Measurements from ENCODE around the gene ANKRD11. TPM values are rescaled to one million over a fixed set of nuclear protein-coding genes. Genes with fewer than 3 reads are reported as not detected.
A peak's percentile ranks its signal among the peaks of the same experiment; 100 is the strongest.

The ANKRD11 gene
- total RNA-seq, 1 donor from 2014 or later = 367 TPM

- H3K9me3 Mint-ChIP-seq (ENCODE audit: unreplicated experiment) = peaks cover 34% of the 10 kb centered on the region
- DNase-seq = no peak
- H3K36me3 Mint-ChIP-seq (ENCODE audit: unreplicated experiment) = no peaks in the 10 kb centered on the region
- H3K27ac Mint-ChIP-seq (ENCODE audit: unreplicated experiment) = peak overlapping the region; percentile 66
- peaks cover 42% of the 10 kb centered on the region for H3K4me1 Mint-ChIP-seq (ENCODE audit: low read depth, unreplicated experiment)
- H3K4me3 Mint-ChIP-seq (ENCODE audit: unreplicated experiment) = no peak overlapping the region
- TF ChIP-seq CTCF (IDR thresholded peaks at IDR 0.05; ENCODE audit: partially characterized antibody, unreplicated experiment) = no peak
- H3K27me3 Mint-ChIP-seq (ENCODE audit: unreplicated experiment) = peaks cover 38% of the 10 kb centered on the region
Observed at GRCh38 chr16:89298623-89299225, 191.6 kb downstream of the ANKRD11 start.

- Mint-ChIP-seq H3K9me3 (ENCODE audit: unreplicated experiment) (peaks cover 30% of the 10 kb centered on the region), H3K4me3 (ENCODE audit: unreplicated experiment) (peak overlapping the region; percentile 45), H3K27ac (ENCODE audit: unreplicated experiment) (peak overlapping the region; percentile 69), H3K27me3 (ENCODE audit: unreplicated experiment) (peaks cover 33% of the 10 kb centered on the region), H3K4me1 (ENCODE audit: low read depth, unreplicated experiment) (peaks cover 44% of the 10 kb centered on the region), H3K36me3 (ENCODE audit: unreplicated experiment) (no peaks in the 10 kb centered on the region)
- no peak for DNase-seq
- no peak for TF ChIP-seq CTCF (IDR thresholded peaks at IDR 0.05; ENCODE audit: partially characterized antibody, unreplicated experiment)
Observed at GRCh38 chr16:89297910-89298545, 192.3 kb downstream of the ANKRD11 start.

GRCh38 chr16:89297156-89297874, 193.0 kb downstream of the ANKRD11 start:
- DNase-seq = no peak
- Mint-ChIP-seq H3K27me3 (ENCODE audit: unreplicated experiment) (peaks cover 29% of the 10 kb centered on the region), H3K9me3 (ENCODE audit: unreplicated experiment) (peaks cover 24% of the 10 kb centered on the region), H3K4me3 (ENCODE audit: unreplicated experiment) (peak overlapping the region; percentile 45), H3K27ac (ENCODE audit: unreplicated experiment) (peak overlapping the region; percentile 69), H3K36me3 (ENCODE audit: unreplicated experiment) (no peaks in the 10 kb centered on the region), H3K4me1 (ENCODE audit: low read depth, unreplicated experiment) (peaks cover 40% of the 10 kb centered on the region)
- TF ChIP-seq CTCF (IDR thresholded peaks at IDR 0.05; ENCODE audit: partially characterized antibody, unreplicated experiment) = no peak

- Mint-ChIP-seq H3K27ac (ENCODE audit: unreplicated experiment) (no peak overlapping the region), H3K4me3 (ENCODE audit: unreplicated experiment) (peak overlapping the region; percentile 14), H3K4me1 (ENCODE audit: low read depth, unreplicated experiment) (peaks cover 50% of the 10 kb centered on the region), H3K9me3 (ENCODE audit: unreplicated experiment) (peaks cover 30% of the 10 kb centered on the region), H3K36me3 (ENCODE audit: unreplicated experiment) (no peaks in the 10 kb centered on the region), H3K27me3 (ENCODE audit: unreplicated experiment) (peaks cover 38% of the 10 kb centered on the region)
- no peak for DNase-seq
- no peak for TF ChIP-seq CTCF (IDR thresholded peaks at IDR 0.05; ENCODE audit: partially characterized antibody, unreplicated experiment)
Observed at GRCh38 chr16:89295915-89296314, 194.4 kb downstream of the ANKRD11 start.
